BLaER1 (cell line): Measurements from ENCODE around the gene POP7.
A peak's percentile ranks its signal among the peaks of the same experiment; 100 is the strongest.

Source experiments
- H3K27ac ChIP-seq: shearing (Covaris generic); formaldehyde crosslinking; 2 replicates; pipeline ENCODE4 v1.8.1; 2022
- H3K27me3 ChIP-seq: shearing (Covaris generic); formaldehyde crosslinking; 2 replicates; pipeline ENCODE4 v1.8.1; 2022
- H3K36me3 ChIP-seq: shearing (Covaris generic); formaldehyde crosslinking; 2 replicates; pipeline ENCODE4 v1.8.1; 2022
- H3K4me1 ChIP-seq: shearing (Covaris generic); formaldehyde crosslinking; 2 replicates; pipeline ENCODE4 v1.8.1; 2022
- H3K4me2 ChIP-seq: shearing (Covaris generic); formaldehyde crosslinking; 2 replicates; pipeline ENCODE4 v1.8.1; 2022
- H3K4me3 ChIP-seq: shearing (Covaris generic); formaldehyde crosslinking; 2 replicates; pipeline ENCODE4 v1.8.1; 2022
- H3K9ac ChIP-seq: shearing (Covaris generic); formaldehyde crosslinking; 2 replicates; pipeline ENCODE4 v1.8.1; 2022
- H3K9me3 ChIP-seq: shearing (Covaris generic); formaldehyde crosslinking; 2 replicates; pipeline ENCODE4 v1.8.1; 2022
- H4K20me1 ChIP-seq: shearing (Covaris generic); formaldehyde crosslinking; 2 replicates; pipeline ENCODE4 v1.8.1; 2022
- Cebpa-rat ChIP-seq: shearing (Covaris generic); IDR thresholded peaks from 2 replicates; pipeline ENCODE4 v1.8.1; 2022

The POP7 gene

DNA sequence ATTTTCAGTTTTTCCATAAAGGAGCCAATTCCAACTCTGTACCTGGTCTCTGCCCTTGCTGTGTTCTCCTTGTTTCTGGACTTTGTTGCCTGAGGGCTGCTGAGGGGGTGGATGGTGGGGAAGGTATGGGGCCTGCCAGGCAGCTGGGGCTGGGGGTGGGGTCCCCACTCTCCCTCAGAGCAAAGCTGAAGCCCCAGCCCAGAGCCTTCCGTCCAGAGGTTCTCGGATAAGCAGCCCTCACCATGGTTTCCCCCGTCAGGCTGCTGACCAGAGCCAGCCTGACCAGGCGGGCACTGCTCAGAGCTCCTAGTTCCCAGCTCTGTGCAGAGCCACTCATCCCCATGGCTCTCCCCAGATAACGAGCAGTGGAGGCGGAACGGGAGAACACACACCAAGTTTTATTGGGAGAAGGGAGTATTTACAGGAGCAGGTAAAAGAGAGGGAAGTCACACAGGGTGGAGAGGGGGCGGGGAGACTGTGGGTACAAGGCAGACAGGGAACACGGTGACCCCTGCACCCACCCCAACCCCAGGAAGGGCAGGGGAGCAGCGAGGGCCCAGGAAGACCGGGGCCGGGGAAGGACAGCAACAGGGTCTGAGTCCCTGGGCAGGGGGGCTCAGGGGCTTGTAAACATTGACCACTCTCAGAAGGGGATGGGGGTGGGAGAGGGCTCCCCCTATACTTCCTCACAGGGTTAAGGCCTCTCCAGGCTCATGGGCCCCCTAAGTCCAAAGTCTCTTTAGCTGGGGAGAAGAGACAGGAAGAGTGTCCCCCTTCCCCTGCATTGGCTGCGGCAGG lies 26.6 kb upstream of the POP7 start:
- Histone ChIP-seq H3K9me3 (no peaks in the 10 kb centered on the region), H3K36me3 (peaks cover 80% of the 10 kb centered on the region), H3K4me2 (no peak overlapping the region), H3K4me3 (no peak overlapping the region), H3K27ac (no peak overlapping the region), H3K27me3 (no peaks in the 10 kb centered on the region), H3K4me1 (peaks cover 25% of the 10 kb centered on the region), H3K9ac (no peak overlapping the region), H4K20me1 (peaks cover 95% of the 10 kb centered on the region)
- TF ChIP-seq Cebpa-rat, result no peak

DNA sequence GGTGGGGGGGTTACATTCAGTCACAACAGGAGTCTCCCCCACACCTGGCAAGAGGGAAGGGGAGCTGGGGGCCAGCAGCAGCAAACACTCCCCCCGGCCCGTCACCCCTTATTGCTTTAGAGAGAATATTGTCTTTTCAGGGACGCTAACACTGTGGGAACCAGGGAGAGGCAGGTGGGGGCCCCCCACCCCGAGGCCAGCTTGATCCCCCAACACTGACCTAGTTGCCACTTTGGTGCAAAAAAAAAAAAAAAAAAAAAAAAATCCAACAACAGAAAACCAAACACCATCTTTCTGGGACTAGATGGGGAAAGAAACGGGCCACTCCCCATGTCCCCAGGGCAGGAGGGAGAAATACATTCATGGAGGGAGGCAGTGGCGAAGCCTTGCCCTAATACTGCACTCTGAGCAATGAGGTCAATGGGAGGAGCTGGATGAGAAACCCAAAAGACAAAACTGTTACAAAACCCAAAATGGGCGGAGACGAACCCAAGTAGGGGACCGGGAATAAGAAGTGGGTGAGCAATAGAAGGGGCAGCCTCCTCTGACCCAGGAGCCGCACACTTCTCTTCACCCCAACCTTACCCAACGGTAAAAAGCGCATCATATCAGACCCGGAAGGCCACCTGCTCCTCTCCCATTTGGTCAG lies 25.9 kb upstream of the POP7 start:
- no peak overlapping the region for H3K4me2 ChIP-seq
- H3K4me3 ChIP-seq, result no peak overlapping the region
- no peak overlapping the region for H3K27ac ChIP-seq
- no peak for TF ChIP-seq Cebpa-rat
- H4K20me1 ChIP-seq, result peaks cover 95% of the 10 kb centered on the region
- H3K27me3 ChIP-seq, result no peaks in the 10 kb centered on the region
- peaks cover 25% of the 10 kb centered on the region for H3K4me1 ChIP-seq
- no peak overlapping the region for H3K9ac ChIP-seq
- H3K36me3 ChIP-seq, result peaks cover 88% of the 10 kb centered on the region
- no peaks in the 10 kb centered on the region for H3K9me3 ChIP-seq

DNA sequence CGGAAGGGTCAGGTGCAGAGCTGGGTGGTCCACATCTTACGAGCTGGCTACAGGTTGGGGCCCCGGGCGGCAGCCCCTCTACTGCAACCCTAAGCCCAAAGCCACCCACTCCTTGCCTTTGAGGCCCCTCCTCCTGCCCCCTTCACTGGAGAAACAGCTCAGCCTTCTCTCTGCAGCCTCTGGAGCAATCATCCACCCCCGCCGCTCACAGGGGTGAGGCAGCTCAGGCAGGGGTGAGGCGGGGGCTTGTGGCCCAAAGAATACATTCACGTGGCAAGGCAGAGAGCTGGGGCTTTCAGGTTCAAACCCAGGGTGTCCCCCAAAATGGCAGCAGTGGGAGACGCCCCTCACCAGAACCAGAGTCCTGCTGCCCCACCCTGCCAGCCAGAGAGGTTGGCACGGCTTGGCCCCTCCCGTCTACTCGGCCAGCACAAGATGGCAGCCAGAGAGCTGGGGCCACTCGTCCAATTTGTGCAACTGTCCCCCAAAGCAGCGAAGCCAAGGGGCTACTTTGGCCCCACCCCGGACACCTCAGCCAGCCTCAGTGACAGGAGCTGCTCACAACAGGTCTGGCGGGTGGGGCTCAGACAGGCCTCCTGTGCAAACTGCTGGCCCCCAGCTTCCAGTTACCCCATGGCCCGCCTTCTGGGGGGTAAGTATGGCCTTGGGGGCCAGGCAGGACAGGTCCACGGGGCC lies 25.2 kb upstream of the POP7 start:
- no peak overlapping the region; the same call in 1 of the 2 replicates for H3K9ac ChIP-seq
- H3K4me3 ChIP-seq, result no peak overlapping the region
- H3K9me3 ChIP-seq, result no peaks in the 10 kb centered on the region
- TF ChIP-seq Cebpa-rat, result no peak
- H3K4me2 ChIP-seq, result no peak overlapping the region
- H3K36me3 ChIP-seq, result peaks cover 94% of the 10 kb centered on the region
- peaks cover 25% of the 10 kb centered on the region for H3K4me1 ChIP-seq
- peaks cover 95% of the 10 kb centered on the region for H4K20me1 ChIP-seq
- no peaks in the 10 kb centered on the region for H3K27me3 ChIP-seq
- no peak overlapping the region for H3K27ac ChIP-seq

DNA sequence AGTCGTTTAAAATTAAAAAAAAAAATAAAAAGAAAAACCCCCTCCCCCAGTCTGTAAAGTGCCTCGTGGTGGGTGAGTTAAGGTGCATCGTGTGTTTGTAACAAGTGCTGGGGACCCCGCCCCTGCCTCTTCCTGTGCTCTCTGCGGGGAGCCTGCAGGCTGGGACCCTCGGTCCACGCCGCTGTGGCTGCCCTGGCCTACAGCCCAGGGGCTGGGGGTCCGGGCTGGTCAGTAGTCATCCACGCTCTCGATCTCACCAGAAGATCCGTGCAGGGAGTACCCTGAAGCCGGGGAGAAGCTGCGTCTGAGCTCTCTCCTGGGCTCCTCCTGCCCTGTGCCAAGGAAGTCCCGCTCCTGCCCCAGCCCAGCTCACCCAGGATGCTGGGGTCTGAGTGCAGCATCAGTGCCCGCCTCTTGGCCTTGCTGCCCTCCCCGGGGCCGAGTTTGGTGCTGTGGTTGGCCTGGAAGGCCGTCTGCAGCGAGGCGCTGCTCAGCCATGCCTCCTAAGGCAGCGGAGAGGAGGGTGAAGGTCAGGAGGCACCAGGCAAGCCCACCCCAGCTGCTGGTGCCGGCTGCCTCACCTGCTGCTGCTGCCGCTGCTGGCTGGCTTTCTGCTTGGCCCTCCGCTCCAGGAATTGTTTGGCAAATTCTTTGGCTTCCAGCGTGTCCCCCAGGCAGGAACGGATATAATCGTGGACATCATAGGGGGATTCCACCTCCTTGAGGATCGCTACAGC lies 24.3 kb upstream of the POP7 start:
- H3K4me1 ChIP-seq, result peaks cover 21% of the 10 kb centered on the region
- peaks cover 96% of the 10 kb centered on the region for H4K20me1 ChIP-seq
- peaks cover 100% of the 10 kb centered on the region for H3K36me3 ChIP-seq
- no peak overlapping the region for H3K4me3 ChIP-seq
- no peaks in the 10 kb centered on the region for H3K9me3 ChIP-seq
- H3K4me2 ChIP-seq, result no peak overlapping the region
- TF ChIP-seq Cebpa-rat, result no peak
- no peak overlapping the region for H3K27ac ChIP-seq
- H3K9ac ChIP-seq, result 0 out of 2 replicates have a peak overlapping the region, but pooled peaks have one; percentile 19
- no peaks in the 10 kb centered on the region for H3K27me3 ChIP-seq

DNA sequence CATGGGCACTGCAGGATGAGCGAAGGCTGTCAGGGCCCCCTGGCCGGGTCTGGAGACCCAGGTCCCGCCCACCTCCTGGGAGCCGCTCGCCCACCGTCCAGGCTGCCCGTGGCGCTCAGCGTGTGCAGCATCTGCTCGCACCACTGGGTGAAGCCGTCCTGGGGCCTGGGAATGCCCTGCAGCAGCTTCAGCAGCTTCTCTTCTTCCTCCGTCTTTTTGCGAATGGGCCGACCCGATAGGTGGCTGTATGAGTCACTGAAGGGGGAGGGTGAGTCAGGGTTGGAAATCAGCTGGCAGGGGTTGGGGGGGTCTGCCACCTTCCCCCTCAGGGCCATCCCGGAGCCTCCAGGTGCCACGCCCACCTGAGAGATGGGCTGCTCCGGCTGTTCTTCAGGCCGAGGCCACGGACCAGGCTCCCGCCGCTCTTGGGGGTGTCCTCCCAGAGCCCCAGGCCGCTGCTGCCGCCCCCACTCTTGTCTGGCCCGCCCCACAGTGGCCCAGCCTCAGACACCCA lies 23.6 kb upstream of the POP7 start:
- H3K27me3 ChIP-seq, result no peaks in the 10 kb centered on the region
- H3K4me2 ChIP-seq, result no peak overlapping the region
- H4K20me1 ChIP-seq, result peaks cover 96% of the 10 kb centered on the region
- H3K9me3 ChIP-seq, result no peaks in the 10 kb centered on the region
- H3K4me3 ChIP-seq, result no peak overlapping the region
- H3K9ac ChIP-seq, result no peak overlapping the region
- no peak for TF ChIP-seq Cebpa-rat
- H3K4me1 ChIP-seq, result peaks cover 14% of the 10 kb centered on the region
- peaks cover 100% of the 10 kb centered on the region for H3K36me3 ChIP-seq
- H3K27ac ChIP-seq, result no peak overlapping the region

DNA sequence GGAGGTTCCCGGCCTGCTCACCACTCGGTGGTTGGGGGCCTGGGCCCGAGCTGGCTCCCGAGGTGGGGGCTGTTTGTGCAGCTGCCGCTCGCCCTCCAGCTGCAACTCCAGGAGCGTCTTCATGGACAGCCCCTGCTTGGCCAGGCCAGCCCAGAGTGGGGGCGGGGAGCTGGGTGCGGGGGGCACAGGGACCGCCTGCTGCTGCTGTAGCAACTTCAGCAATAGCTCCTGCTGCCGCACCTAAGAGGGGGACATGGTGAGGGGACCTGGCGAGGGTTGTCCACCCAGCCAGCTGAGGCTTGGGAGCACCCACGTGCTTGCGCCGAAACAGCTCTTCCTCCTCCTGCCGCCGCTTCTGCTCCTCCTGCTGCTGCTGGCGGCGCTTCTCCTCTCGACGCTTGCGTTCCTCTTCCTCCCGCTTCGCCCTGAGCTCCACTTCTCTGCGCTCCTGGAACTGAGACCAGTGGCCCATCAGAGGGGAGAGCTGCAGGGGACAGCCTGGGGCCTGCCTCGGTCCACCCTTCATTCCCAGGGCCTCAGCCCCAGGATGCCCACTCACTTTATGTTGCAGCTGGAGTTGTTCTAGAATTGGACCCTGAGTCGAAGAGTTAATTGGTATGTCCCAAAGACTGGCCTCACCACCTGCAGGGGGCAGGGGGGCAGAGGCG lies 22.8 kb upstream of the POP7 start:
- no peak for TF ChIP-seq Cebpa-rat
- Histone ChIP-seq H3K4me1 (peaks cover 11% of the 10 kb centered on the region), H3K27ac (no peak overlapping the region), H3K36me3 (peaks cover 100% of the 10 kb centered on the region), H3K9ac (no peak overlapping the region), H3K27me3 (no peaks in the 10 kb centered on the region), H3K4me3 (no peak overlapping the region), H3K4me2 (no peak overlapping the region), H4K20me1 (peaks cover 96% of the 10 kb centered on the region), H3K9me3 (no peaks in the 10 kb centered on the region)

DNA sequence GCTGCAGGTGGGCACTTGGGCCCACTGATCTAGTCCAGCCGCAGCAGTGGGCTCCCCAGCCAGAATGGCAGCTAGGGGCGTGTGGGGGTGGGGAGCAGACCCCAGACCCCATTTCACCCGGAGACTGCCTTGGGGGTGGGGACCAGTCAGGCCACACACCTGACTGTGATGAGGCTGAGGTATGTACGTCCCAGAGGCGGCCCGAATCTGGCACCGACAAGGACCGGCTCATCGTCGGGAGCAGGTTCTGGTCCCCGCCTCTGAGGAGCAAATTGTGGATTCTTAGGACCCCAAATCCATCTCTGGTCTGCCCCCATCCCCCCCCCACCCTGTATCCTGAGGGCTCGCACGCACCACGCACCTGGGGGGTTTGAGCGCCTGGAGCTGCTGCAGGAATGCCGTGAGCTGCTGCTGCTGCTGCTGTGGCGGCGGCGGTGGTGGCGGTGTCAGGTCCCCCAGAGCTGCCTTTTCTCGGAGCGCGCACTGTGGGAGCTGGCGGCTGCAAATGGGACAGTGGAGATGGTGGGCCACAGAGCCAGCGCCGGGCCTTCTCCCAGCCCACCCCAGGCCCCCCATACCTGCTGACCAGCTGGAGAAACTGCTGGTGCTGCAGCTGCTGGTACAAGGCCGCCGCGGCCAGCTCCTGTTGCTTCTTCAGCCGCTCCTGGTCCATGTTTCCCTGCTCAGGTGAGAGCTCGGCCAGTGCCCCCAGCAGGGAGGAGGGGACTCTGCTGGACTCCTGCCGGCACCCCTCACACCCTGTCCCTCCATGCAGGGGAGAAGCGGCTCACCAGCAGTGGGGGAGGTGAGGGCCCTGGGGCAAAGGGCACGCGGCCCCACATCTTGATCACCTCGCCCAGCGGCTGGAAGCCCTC lies 22.0 kb upstream of the POP7 start:
- Histone ChIP-seq H3K4me1 (peaks cover 13% of the 10 kb centered on the region), H3K27me3 (no peaks in the 10 kb centered on the region), H3K4me3 (no peak overlapping the region), H3K9me3 (no peaks in the 10 kb centered on the region), H3K9ac (no peak overlapping the region), H3K36me3 (peaks cover 100% of the 10 kb centered on the region), H4K20me1 (peaks cover 96% of the 10 kb centered on the region), H3K4me2 (no peak overlapping the region), H3K27ac (no peak overlapping the region)
- no peak for TF ChIP-seq Cebpa-rat

DNA sequence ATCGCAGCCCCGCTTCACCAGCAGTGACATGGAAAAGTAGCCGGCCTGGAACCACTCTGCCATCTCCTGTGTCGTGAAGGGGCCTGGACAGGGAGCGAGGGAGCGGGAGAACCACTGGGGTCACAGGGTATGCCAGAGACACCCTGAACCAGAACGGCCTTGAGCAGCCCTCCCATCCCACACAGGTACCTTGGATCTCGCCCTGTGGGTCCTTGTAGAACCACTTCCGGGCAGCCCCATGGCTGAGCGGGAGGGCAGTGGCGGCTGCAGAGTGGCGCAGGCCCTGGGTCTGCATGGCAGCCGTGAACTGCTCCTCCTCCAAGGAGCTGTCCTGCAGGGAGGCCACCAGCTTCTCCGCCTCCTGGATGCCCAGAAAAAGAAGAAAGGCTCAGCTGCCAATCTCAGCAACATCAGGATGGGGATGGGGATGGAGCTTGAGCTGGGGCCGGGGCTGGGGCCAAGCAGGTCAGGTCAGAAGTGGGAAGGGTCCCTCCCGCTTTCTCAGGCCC lies 21.3 kb upstream of the POP7 start:
- no peak overlapping the region for H3K4me2 ChIP-seq
- peaks cover 20% of the 10 kb centered on the region for H3K4me1 ChIP-seq
- no peak for TF ChIP-seq Cebpa-rat
- no peak overlapping the region for H3K27ac ChIP-seq
- no peak overlapping the region for H3K9ac ChIP-seq
- no peak overlapping the region for H3K4me3 ChIP-seq
- H3K36me3 ChIP-seq, result peaks cover 96% of the 10 kb centered on the region
- H3K27me3 ChIP-seq, result no peaks in the 10 kb centered on the region
- H3K9me3 ChIP-seq, result no peaks in the 10 kb centered on the region
- H4K20me1 ChIP-seq, result peaks cover 96% of the 10 kb centered on the region
